Measurements from ENCODE around the gene CKLF.

Gene CKLF

GRCh38 chr16:66523861-66524354 is 28.5 kb upstream of the CKLF start:
- H3K9ac ChIP-seq (ENCODE audit: low read depth, low read length) = no peak overlapping the region
- no peaks in the 10 kb centered on the region for H3K9me3 ChIP-seq (ENCODE audit: control insufficient read depth, insufficient read depth, low read length)
- H3K4me1 ChIP-seq (ENCODE audit: insufficient read depth, low read length) = peaks cover 4% of the 10 kb centered on the region; the same call in 1 of the 2 replicates
- H3K36me3 ChIP-seq (ENCODE audit: insufficient read depth, low read length) = no peaks in the 10 kb centered on the region

GRCh38 chr16:66524601-66525164 is 27.7 kb upstream of the CKLF start:
- H3K9ac ChIP-seq (ENCODE audit: low read depth, low read length) = no peak overlapping the region
- no peaks in the 10 kb centered on the region for H3K36me3 ChIP-seq (ENCODE audit: insufficient read depth, low read length)
- no peaks in the 10 kb centered on the region for H3K9me3 ChIP-seq (ENCODE audit: control insufficient read depth, insufficient read depth, low read length)
- H3K4me1 ChIP-seq (ENCODE audit: insufficient read depth, low read length) = peaks cover 2% of the 10 kb centered on the region; the same call in 1 of the 2 replicates

GRCh38 chr16:66525396-66526180 is 26.8 kb upstream of the CKLF start:
- no peaks in the 10 kb centered on the region for H3K4me1 ChIP-seq (ENCODE audit: insufficient read depth, low read length)
- H3K9me3 ChIP-seq (ENCODE audit: control insufficient read depth, insufficient read depth, low read length) = no peaks in the 10 kb centered on the region
- H3K36me3 ChIP-seq (ENCODE audit: insufficient read depth, low read length) = no peaks in the 10 kb centered on the region
- no peak overlapping the region for H3K9ac ChIP-seq (ENCODE audit: low read depth, low read length)

- Histone ChIP-seq H3K4me1 (ENCODE audit: insufficient read depth, low read length) (no peaks in the 10 kb centered on the region), H3K9ac (ENCODE audit: low read depth, low read length) (no peak overlapping the region), H3K36me3 (ENCODE audit: insufficient read depth, low read length) (no peaks in the 10 kb centered on the region), H3K9me3 (ENCODE audit: control insufficient read depth, insufficient read depth, low read length) (no peaks in the 10 kb centered on the region)
Measured at GRCh38 chr16:66528294-66528693, 24.1 kb upstream of the CKLF start.

- H3K36me3 ChIP-seq (ENCODE audit: insufficient read depth, low read length) = no peaks in the 10 kb centered on the region
- no peak overlapping the region for H3K9ac ChIP-seq (ENCODE audit: low read depth, low read length)
- H3K9me3 ChIP-seq (ENCODE audit: control insufficient read depth, insufficient read depth, low read length) = no peaks in the 10 kb centered on the region
- H3K4me1 ChIP-seq (ENCODE audit: insufficient read depth, low read length) = no peaks in the 10 kb centered on the region
Measured at GRCh38 chr16:66529475-66529874, 22.9 kb upstream of the CKLF start.

GRCh38 chr16:66534376-66534799 is 18.0 kb upstream of the CKLF start:
- Histone ChIP-seq H3K4me1 (ENCODE audit: insufficient read depth, low read length) (no peaks in the 10 kb centered on the region), H3K36me3 (ENCODE audit: insufficient read depth, low read length) (no peaks in the 10 kb centered on the region), H3K9me3 (ENCODE audit: control insufficient read depth, insufficient read depth, low read length) (no peaks in the 10 kb centered on the region), H3K9ac (ENCODE audit: low read depth, low read length) (no peak overlapping the region)

- Histone ChIP-seq H3K4me1 (ENCODE audit: insufficient read depth, low read length) (no peaks in the 10 kb centered on the region), H3K36me3 (ENCODE audit: insufficient read depth, low read length) (no peaks in the 10 kb centered on the region), H3K9ac (ENCODE audit: low read depth, low read length) (no peak overlapping the region), H3K9me3 (ENCODE audit: control insufficient read depth, insufficient read depth, low read length) (no peaks in the 10 kb centered on the region)
Measured at GRCh38 chr16:66536525-66536924, 15.9 kb upstream of the CKLF start.

- H3K4me1 ChIP-seq (ENCODE audit: insufficient read depth, low read length) = 0 out of 2 replicates have a peak, but pooled peaks cover 3% of the 10 kb centered on the region
- no peak overlapping the region for H3K9ac ChIP-seq (ENCODE audit: low read depth, low read length)
- H3K9me3 ChIP-seq (ENCODE audit: control insufficient read depth, insufficient read depth, low read length) = no peaks in the 10 kb centered on the region
- H3K36me3 ChIP-seq (ENCODE audit: insufficient read depth, low read length) = no peaks in the 10 kb centered on the region
Measured at GRCh38 chr16:66537236-66537635, 15.1 kb upstream of the CKLF start.

- Histone ChIP-seq H3K9me3 (ENCODE audit: control insufficient read depth, insufficient read depth, low read length) (no peaks in the 10 kb centered on the region), H3K9ac (ENCODE audit: low read depth, low read length) (no peak overlapping the region), H3K36me3 (ENCODE audit: insufficient read depth, low read length) (no peaks in the 10 kb centered on the region), H3K4me1 (ENCODE audit: insufficient read depth, low read length) (0 out of 2 replicates have a peak, but pooled peaks cover 3% of the 10 kb centered on the region)
Measured at GRCh38 chr16:66538910-66539309, 13.5 kb upstream of the CKLF start.

GRCh38 chr16:66539623-66540469 is 12.5 kb upstream of the CKLF start:
- H3K9ac ChIP-seq (ENCODE audit: low read depth, low read length) = no peak overlapping the region

GRCh38 chr16:66541388-66542355 is 10.7 kb upstream of the CKLF start:
- Histone ChIP-seq H3K9ac (ENCODE audit: low read depth, low read length) (no peak overlapping the region), H3K36me3 (ENCODE audit: insufficient read depth, low read length) (no peaks in the 10 kb centered on the region)

More at GRCh38 chr16:66539623-66540469, 12.5 kb upstream of the CKLF start:
- no peaks in the 10 kb centered on the region for H3K36me3 ChIP-seq (ENCODE audit: insufficient read depth, low read length)
- 0 out of 2 replicates have a peak, but pooled peaks cover 3% of the 10 kb centered on the region for H3K4me1 ChIP-seq (ENCODE audit: insufficient read depth, low read length)
- H3K9me3 ChIP-seq (ENCODE audit: control insufficient read depth, insufficient read depth, low read length) = no peaks in the 10 kb centered on the region

GRCh38 chr16:66542396-66542795 is 10.0 kb upstream of the CKLF start:
- H3K4me1 ChIP-seq (ENCODE audit: insufficient read depth, low read length) = 0 out of 2 replicates have a peak, but pooled peaks cover 3% of the 10 kb centered on the region
- H3K36me3 ChIP-seq (ENCODE audit: insufficient read depth, low read length) = no peaks in the 10 kb centered on the region
- no peak overlapping the region for H3K9ac ChIP-seq (ENCODE audit: low read depth, low read length)
- H3K9me3 ChIP-seq (ENCODE audit: control insufficient read depth, insufficient read depth, low read length) = no peaks in the 10 kb centered on the region

More at GRCh38 chr16:66541388-66542355, 10.7 kb upstream of the CKLF start:
- no peaks in the 10 kb centered on the region for H3K9me3 ChIP-seq (ENCODE audit: control insufficient read depth, insufficient read depth, low read length)
- 0 out of 2 replicates have a peak, but pooled peaks cover 3% of the 10 kb centered on the region for H3K4me1 ChIP-seq (ENCODE audit: insufficient read depth, low read length)

- Histone ChIP-seq H3K4me1 (ENCODE audit: insufficient read depth, low read length) (0 out of 2 replicates have a peak, but pooled peaks cover 3% of the 10 kb centered on the region), H3K9ac (ENCODE audit: low read depth, low read length) (no peak overlapping the region), H3K36me3 (ENCODE audit: insufficient read depth, low read length) (no peaks in the 10 kb centered on the region), H3K9me3 (ENCODE audit: control insufficient read depth, insufficient read depth, low read length) (no peaks in the 10 kb centered on the region)
Measured at GRCh38 chr16:66543541-66543940, 8.8 kb upstream of the CKLF start.
